ENCODE data around the gene GRM7.

The GRM7 gene

DNA sequence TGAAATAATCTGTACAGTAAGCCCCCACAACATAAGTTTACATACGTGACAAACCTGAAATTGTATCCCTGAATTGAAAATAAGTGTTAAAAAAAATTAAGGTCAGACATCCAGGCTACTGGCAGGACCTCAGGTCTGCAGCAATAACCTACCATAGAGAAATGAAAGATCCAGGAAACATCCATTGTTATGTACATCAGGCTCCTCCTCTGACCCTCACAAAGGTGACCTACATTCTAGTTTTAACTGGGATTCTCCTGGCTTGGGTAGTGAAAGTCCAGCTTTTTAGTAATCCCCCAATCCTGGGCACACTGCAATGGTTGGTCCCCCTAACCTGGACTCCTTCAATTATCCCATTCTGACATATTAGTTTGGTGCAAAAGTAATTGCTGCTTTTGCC lies 891.1 kb downstream of the GRM7 start:
- H3K4me3 ChIP-seq (ENCODE audit: low read depth, low read length), result no peak overlapping the region
- TF ChIP-seq CTCF (IDR thresholded peaks at IDR 0.05; ENCODE audit: control insufficient read depth, extremely low read depth, insufficient read depth), result no peak
- DNase-seq (ENCODE audit: low read depth), result no peak

DNA sequence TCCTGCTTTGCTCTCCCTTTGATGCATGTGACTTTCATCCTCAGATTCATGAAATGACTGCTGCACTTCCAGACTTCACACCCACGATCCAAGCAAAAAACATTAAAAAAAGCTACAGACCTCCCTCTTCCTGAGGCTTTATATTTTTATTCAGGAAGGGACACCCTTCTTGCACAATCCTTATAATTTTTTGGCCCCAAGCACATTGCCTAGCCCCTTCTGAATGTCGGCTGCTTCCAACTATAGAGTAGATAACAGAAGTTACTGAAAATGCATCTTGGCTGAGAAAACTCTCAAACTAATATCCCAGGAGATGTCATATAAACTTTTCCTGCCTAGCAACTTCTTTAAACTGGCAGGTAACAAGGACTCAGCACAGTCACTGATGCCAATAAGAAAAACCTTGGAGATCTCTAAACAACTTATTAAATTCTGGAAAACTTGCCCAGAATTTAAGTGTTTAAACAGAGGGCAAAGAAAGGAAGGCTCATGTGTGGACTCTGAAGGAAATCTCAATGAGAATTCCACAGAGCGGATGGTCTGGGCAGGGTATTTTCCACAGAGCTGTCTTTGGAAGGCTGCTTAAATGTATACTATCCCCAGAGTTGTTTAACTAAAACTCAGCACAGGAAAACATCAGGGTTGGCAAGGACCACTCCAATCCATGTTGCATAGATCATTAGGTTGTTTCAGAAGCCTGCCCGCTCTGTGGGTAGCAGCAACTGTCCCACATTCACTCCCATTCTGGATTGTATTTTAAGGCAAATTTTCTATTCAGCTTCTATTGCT lies 893.9 kb downstream of the GRM7 start:
- TF ChIP-seq CTCF (IDR thresholded peaks at IDR 0.05; ENCODE audit: control insufficient read depth, extremely low read depth, insufficient read depth), result no peak
- DNase-seq (ENCODE audit: low read depth), result no peak
- H3K4me3 ChIP-seq (ENCODE audit: low read depth, low read length), result no peak overlapping the region

GRCh38 chr3:7759630-7760029 lies 898.7 kb downstream of the GRM7 start:
- no peak for TF ChIP-seq CTCF (IDR thresholded peaks at IDR 0.05; ENCODE audit: control insufficient read depth, extremely low read depth, insufficient read depth)
- no peak for DNase-seq (ENCODE audit: low read depth)
- H3K4me3 ChIP-seq (ENCODE audit: low read depth, low read length), result no peak overlapping the region

DNA sequence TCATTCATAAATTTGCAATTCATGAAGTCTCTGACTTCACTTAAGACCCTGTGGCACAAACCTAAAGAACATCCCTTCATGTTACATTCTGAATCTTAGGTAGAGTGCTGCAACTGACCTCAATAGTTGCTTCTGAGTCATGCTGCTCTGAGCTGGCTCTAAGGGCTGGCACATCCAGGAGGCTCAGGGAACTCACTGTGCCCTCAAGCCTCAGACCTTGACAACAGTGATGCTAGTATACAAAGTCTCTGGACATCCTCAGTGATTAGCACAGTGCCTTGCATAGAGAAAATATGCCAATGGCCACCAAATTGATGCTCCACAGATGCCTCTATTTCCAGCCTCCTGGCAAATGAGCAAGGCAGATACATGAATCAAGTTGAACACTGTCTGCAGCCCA lies 899.8 kb downstream of the GRM7 start:
- no peak overlapping the region for H3K4me3 ChIP-seq (ENCODE audit: low read depth, low read length)
- TF ChIP-seq CTCF (IDR thresholded peaks at IDR 0.05; ENCODE audit: control insufficient read depth, extremely low read depth, insufficient read depth), result no peak

DNA sequence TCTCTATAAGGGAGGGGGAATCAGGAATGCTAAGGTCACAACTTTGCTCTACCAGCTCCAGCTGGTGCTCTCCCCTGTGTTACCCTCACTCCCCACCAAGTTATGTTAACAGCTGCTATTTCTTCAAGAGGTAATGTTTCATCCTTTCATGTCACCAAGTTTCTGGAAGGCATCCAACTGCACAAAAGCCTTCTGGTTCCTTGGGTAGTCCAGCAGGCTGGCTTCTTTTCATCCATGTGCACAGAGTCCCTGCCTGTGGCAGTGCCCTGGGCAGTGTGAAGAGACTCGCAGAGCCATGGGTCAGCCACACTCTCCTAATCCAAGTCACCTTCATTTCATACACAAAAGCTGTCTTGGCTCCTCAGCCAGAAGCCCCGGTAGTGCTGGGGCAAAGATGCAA lies 903.2 kb downstream of the GRM7 start:
- no peak for TF ChIP-seq CTCF (IDR thresholded peaks at IDR 0.05; ENCODE audit: control insufficient read depth, extremely low read depth, insufficient read depth)
- no peak overlapping the region for H3K4me3 ChIP-seq (ENCODE audit: low read depth, low read length)
- no peak for DNase-seq (ENCODE audit: low read depth)

More for the DNA sequence above, 899.8 kb downstream of the GRM7 start:
- DNase-seq (ENCODE audit: low read depth), result no peak

GRCh38 chr3:7766530-7766929 lies 905.6 kb downstream of the GRM7 start:
- H3K4me3 ChIP-seq (ENCODE audit: low read depth, low read length), result no peak overlapping the region
- DNase-seq (ENCODE audit: low read depth), result no peak
- no peak for TF ChIP-seq CTCF (IDR thresholded peaks at IDR 0.05; ENCODE audit: control insufficient read depth, extremely low read depth, insufficient read depth)

GRCh38 chr3:7779331-7779730 lies 918.4 kb downstream of the GRM7 start:
- no peak for TF ChIP-seq CTCF (IDR thresholded peaks at IDR 0.05; ENCODE audit: control insufficient read depth, extremely low read depth, insufficient read depth)
- no peak overlapping the region for H3K4me3 ChIP-seq (ENCODE audit: low read depth, low read length)
- no peak for DNase-seq (ENCODE audit: low read depth)
